ENCODE data around the gene USP12.

- TF ChIP-seq CTCF (conservative IDR thresholded peaks at IDR 0.05; ENCODE audit: low read length) (no peak), EZH2phosphoT487 (IDR thresholded peaks at IDR 0.05; ENCODE audit: borderline replicate concordance) (no peak)
These were observed 133.3 kb downstream of the USP12 start for GRCh38 chr13:27038323-27038722.

All from Loucy (cell line).